Lower leg skin (tissue), 3 donors: ENCODE measurements around the gene MPL.

Experiments
- POLR2A ChIP-seq, 2 donors: fragments of 450-650 bp; IDR thresholded peaks; one replicate each; pipeline ENCODE4 v1.6.1; 2016 to 2017; ENCODE audit warnings: antibody characterized with exemption in 2 of 2, mild to moderate bottlenecking in 1 of 2, moderate library complexity in 1 of 2
- TF ChIP-seq, protein P1 (sequence below), 3 donors: fragments of 450-650 bp; IDR thresholded peaks; one replicate each; pipeline ENCODE4 v1.5.1; 2016; ENCODE audit warnings: antibody characterized with exemption in 3 of 3, mild to moderate bottlenecking in 3 of 3, moderate library complexity in 2 of 3

GRCh38 chr1:43388613-43389012, 51.0 kb downstream of the MPL start:
- TF ChIP-seq, protein P1, sequence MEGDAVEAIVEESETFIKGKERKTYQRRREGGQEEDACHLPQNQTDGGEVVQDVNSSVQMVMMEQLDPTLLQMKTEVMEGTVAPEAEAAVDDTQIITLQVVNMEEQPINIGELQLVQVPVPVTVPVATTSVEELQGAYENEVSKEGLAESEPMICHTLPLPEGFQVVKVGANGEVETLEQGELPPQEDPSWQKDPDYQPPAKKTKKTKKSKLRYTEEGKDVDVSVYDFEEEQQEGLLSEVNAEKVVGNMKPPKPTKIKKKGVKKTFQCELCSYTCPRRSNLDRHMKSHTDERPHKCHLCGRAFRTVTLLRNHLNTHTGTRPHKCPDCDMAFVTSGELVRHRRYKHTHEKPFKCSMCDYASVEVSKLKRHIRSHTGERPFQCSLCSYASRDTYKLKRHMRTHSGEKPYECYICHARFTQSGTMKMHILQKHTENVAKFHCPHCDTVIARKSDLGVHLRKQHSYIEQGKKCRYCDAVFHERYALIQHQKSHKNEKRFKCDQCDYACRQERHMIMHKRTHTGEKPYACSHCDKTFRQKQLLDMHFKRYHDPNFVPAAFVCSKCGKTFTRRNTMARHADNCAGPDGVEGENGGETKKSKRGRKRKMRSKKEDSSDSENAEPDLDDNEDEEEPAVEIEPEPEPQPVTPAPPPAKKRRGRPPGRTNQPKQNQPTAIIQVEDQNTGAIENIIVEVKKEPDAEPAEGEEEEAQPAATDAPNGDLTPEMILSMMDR (IDR thresholded peaks at IDR 0.05) = no peak
- TF ChIP-seq POLR2A (IDR thresholded peaks at IDR 0.05) = no peak
